Thymus (tissue), 11 donors: ENCODE measurements around the gene PA2G4. TPM values are rescaled to one million over a fixed set of nuclear protein-coding genes. Genes with fewer than 3 reads are reported as not detected.
"Not testable (repeated sequence)": the region's sequence is repeated elsewhere in the genome, so short reads cannot be mapped to it uniquely, and the experiment has no call there.

Source experiments
- DNase-seq, 9 donors: peaks; one replicate each; pipeline ENCODE4 v3.0.0-alpha.2; 2013; ENCODE audit warnings: low spot score in 9 of 9, low read depth in 6 of 9, missing footprints in 1 of 9
- H3K27ac ChIP-seq, 2 donors: one replicate each; pipeline ENCODE4 v1.5.1; 2013; ENCODE audit warnings: control low read depth in 1 of 2, low read depth in 1 of 2, low read length in 1 of 2, mild to moderate bottlenecking in 1 of 2, moderate library complexity in 1 of 2
- H3K27me3 ChIP-seq, 2 donors: one replicate each; pipeline ENCODE4 v1.5.1; 2013; ENCODE audit warnings: low read length in 1 of 2; ENCODE audit not compliant: control insufficient read depth in 2 of 2, insufficient read depth in 1 of 2
- H3K36me3 ChIP-seq, 2 donors: one replicate each; pipeline ENCODE4 v1.5.1; 2013; ENCODE audit warnings: low read length in 1 of 2, mild to moderate bottlenecking in 1 of 2, moderate library complexity in 1 of 2; ENCODE audit not compliant: control insufficient read depth in 2 of 2, insufficient read depth in 2 of 2
- H3K4me1 ChIP-seq, 2 donors: one replicate each; pipeline ENCODE4 v1.5.1; 2013; ENCODE audit warnings: low read length in 2 of 2; ENCODE audit not compliant: control insufficient read depth in 2 of 2, insufficient read depth in 2 of 2
- H3K4me3 ChIP-seq, 2 donors: one replicate each; pipeline ENCODE4 v1.5.1; 2013; ENCODE audit warnings: low read length in 2 of 2, control low read depth in 1 of 2, mild to moderate bottlenecking in 1 of 2
- H3K9me3 ChIP-seq, 2 donors: one replicate each; pipeline ENCODE4 v1.5.1; 2013; ENCODE audit warnings: low read length in 1 of 2, mild to moderate bottlenecking in 1 of 2; ENCODE audit not compliant: control insufficient read depth in 2 of 2, insufficient read depth in 1 of 2
- WGBS: extraction: QIAGEN DNeasy Blood & Tissue Kit; methylation state at CpG from one replicate; pipeline ENCODE4 v1.1.7; 2013; 5-methylcytosine and 5-hydroxymethylcytosine counted together
- polyA plus RNA-seq: library from polyadenylated mRNA; stranded (reverse); fragments of 200-250 nt; gene quantifications from one replicate; pipeline ENCODE4 v1.2.3, GENCODE V29; 2013
- total RNA-seq: library from RNA; stranded (reverse); fragments of 120-200 nt; gene quantifications from one replicate; pipeline ENCODE4 v1.2.4, GENCODE V29; 2013
- donor health status: healthy.

The PA2G4 gene
- total and polyA plus RNA-seq, 2 donors, result 67.9 to 170 TPM

DNA sequence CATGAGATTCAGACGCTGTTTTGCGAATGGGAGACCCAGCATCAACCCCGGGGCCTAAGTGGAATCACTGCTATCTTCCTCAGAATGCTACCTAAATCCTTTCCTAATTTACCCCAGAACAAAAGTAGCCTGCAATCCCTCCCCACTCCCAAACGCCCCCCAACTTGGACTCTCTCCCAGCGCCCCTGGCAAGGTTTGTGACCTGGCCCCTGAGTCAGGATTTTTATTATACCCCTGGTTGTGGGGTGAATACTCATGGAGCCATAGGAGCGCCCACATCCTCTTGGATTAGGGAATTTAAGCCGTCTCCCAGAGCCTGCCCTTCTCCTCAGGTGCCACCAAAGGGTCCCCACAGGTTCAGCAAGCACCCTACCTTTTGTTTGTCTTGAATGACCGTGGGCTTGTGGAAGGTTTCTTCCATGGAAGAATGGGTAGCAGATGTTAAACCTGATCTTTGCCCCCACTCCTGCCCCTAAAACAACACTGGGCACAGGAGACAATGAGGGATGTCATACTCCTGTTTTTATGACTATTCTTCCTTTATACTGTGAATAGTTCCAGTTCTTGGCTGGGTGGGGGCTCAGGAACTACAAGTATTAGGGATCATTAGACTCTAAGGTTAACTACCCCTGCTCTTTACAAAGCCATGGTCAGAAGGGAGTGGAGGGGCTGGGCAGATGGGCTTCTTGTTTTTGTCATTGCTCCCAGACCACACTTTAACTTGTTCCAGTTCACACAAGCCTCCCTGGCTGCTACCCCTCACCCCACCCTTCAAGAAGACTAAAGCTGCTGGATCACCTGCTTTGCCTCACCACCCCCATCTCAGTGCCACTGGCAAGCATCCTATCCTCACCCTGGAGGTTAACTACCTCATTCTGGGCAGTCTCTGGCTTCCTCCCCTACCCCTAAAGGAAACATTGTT is 48.7 kb downstream of the PA2G4 start:
- peaks cover 18 to 45% of the 10 kb centered on the region in 2 donors for H3K4me1 ChIP-seq

DNA sequence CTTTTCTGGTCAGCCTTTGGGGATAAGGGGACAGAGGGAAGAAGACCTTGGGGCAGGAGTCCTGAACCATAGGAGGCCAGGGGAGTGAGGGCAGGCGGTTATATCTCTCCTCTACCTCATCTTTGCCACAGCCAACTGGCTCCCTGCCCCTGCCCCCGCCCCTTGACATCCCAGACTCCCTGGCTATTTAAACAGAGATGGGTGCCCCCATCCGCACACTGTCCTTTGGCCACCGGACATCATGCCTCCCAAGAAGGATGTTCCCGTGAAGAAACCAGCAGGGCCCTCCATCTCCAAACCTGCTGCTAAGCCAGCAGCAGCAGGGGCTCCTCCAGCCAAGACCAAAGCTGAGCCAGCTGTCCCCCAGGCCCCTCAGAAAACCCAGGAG is 49.3 kb downstream of the PA2G4 start:
- Histone ChIP-seq H3K27me3 (no peaks in the 10 kb centered on the region), H3K4me3 (no peak overlapping the region), H3K4me1 (peaks cover 18 to 45% of the 10 kb centered on the region in 2 donors), H3K27ac (peak overlapping the region in 1 of 2 donors; percentile 64), H3K9me3 (no peaks in the 10 kb centered on the region), H3K36me3 (peaks cover 3 to 10% of the 10 kb centered on the region in 2 donors)
- DNase-seq, result no peak
- 97% methylated on average over 5 of the region's 5 CpGs for WGBS

More for the DNA sequence above, 48.7 kb downstream of the PA2G4 start:
- no peaks in the 10 kb centered on the region for H3K9me3 ChIP-seq
- DNase-seq, result no peak
- H3K36me3 ChIP-seq, result peaks cover 3 to 10% of the 10 kb centered on the region in 2 donors
- peak overlapping the region in 1 of 2 donors; percentile 96 for H3K27ac ChIP-seq
- H3K27me3 ChIP-seq, result no peaks in the 10 kb centered on the region
- 28% methylated on average over 8 of the region's 8 CpGs for WGBS
- peak overlapping the region; percentile 68 to 87 for H3K4me3 ChIP-seq

DNA sequence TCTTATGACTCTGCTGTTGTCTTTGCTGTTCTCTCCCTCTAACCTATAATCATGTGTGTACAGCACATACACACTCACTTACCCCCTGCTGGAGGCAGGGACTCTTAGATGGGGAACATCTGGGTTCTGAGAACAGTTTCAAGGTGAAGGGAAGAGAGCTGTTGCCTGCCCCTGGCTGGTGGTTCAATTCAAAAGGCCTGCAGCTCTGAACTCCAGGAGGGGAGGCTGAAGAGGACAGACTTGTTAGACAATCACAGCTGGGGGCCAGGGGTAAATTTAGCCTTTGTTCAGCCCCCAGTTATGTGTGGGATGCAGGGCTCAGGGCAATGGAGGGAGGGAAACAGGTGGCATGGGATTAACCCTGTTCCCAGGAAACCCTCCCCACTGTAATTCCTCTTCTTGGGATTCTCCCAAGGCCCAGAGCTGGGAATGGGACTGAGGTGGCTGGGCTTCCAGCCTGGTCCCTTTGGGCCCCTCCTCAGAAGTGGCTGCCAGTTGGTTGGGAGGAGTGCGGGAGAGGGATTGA is 50.0 kb downstream of the PA2G4 start:
- peak overlapping the region in 1 of 2 donors; percentile 64 for H3K27ac ChIP-seq
- 100% methylated on average over 1 of the region's 1 CpG for WGBS
- no peaks in the 10 kb centered on the region for H3K9me3 ChIP-seq
- peaks cover 3 to 10% of the 10 kb centered on the region in 2 donors for H3K36me3 ChIP-seq
- H3K27me3 ChIP-seq, result no peaks in the 10 kb centered on the region
- DNase-seq, result peak in 3 of 9 donors; percentile 21 to 57 (median 24)
- H3K4me1 ChIP-seq, result peaks cover 20 to 50% of the 10 kb centered on the region in 2 donors
- no peak overlapping the region for H3K4me3 ChIP-seq

DNA sequence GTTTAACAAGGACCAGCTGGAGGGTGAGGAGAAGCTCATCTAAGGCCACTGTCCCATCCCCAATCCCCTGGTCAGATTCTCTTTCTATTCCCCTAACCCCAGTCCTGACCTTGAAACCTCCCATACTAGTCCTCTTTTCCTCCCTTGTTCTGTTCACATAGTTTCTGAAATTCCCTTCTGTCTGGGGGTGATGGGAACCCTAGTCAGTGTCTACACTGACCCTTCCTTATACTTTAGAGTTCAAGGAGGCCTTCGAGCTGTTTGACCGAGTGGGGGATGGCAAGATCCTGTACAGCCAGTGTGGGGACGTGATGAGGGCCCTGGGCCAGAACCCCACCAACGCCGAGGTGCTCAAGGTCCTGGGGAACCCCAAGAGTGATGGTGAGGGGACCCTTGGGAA is 50.5 kb downstream of the PA2G4 start:
- H3K4me3 ChIP-seq, result no peak overlapping the region
- peaks cover 7 to 15% of the 10 kb centered on the region in 2 donors for H3K36me3 ChIP-seq
- H3K27me3 ChIP-seq, result no peaks in the 10 kb centered on the region
- WGBS, result 98% methylated on average over 5 of the region's 5 CpGs
- no peak overlapping the region for H3K27ac ChIP-seq
- H3K4me1 ChIP-seq, result peaks cover 25 to 55% of the 10 kb centered on the region in 2 donors
- DNase-seq, result no peak
- H3K9me3 ChIP-seq, result no peaks in the 10 kb centered on the region

DNA sequence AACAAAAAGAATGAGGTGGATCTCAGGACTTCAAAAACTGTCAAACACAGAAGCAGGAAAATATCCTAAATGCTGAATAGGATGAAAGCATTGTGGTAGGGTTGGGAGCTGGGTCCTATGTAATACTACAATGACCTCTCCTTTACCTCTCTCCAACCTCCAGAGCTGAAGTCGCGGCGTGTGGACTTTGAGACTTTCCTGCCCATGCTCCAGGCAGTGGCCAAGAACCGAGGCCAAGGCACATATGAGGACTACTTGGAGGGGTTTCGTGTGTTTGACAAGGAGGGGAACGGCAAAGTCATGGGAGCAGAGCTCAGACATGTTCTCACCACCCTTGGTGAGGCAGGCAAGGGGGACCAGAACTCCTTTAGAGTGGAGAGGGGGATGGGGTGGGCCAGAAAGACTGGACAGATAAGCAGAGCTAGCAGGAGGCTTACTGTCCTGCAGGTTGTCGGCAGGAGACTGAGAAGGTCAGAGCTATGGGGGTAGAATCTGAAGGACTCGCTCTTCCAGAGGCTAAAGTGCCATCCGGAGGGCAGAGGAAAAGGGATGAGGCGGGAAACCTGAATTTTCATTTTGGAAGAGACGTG is 51.0 kb downstream of the PA2G4 start:
- Histone ChIP-seq H3K27ac (no peak overlapping the region), H3K4me1 (peaks cover 30 to 60% of the 10 kb centered on the region in 2 donors), H3K4me3 (no peak overlapping the region), H3K9me3 (no peaks in the 10 kb centered on the region), H3K27me3 (no peaks in the 10 kb centered on the region), H3K36me3 (peaks cover 13 to 20% of the 10 kb centered on the region in 2 donors)
- 98% methylated on average over 11 of the region's 11 CpGs for WGBS
- DNase-seq, result no peak

DNA sequence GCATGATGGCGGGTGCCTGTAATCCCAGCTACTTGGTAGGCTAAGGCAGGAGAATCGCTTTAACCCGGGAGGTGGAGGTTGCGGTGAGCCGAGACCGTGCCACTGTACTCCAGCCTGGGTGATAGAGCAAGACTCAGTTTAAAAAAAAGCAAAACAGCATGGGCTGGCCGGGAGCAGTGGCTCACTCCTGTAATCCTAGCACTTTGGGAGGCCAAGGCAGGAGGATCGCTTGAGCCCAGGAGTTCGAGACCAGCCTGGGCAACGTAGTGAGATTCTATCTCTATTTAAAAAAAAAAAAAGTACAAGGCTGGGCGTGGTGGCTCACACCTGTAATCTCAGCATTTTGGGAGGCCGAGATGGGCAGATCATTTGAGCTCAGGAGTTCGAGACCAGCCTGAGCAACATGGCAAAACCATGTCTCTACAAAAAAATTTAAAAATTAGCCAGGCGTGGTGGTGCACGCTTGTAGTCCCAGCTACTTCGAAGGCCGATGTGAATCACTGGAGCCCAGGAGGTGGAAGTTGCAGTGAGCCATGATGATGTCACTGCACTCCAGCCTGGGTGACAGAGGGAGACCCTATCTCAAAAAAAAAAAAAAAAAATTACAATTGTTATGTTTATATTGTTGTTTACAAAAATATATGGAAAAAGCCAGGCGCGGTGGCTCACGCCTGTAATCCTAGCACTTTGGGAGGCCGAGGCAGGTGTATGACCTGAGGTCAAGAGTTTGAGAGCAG is 52.3 kb downstream of the PA2G4 start:
- not testable (repeated sequence) for H3K27me3 ChIP-seq, DNase-seq, H3K9me3 ChIP-seq
- Histone ChIP-seq H3K4me1 (peaks cover 37 to 65% of the 10 kb centered on the region in 2 donors), H3K4me3 (peak overlapping the region in 1 of 2 donors; percentile 62), H3K36me3 (peaks cover 26 to 33% of the 10 kb centered on the region in 2 donors), H3K27ac (peak overlapping the region; percentile 77 to 91)
- 97% methylated on average over 21 of the region's 21 CpGs for WGBS

DNA sequence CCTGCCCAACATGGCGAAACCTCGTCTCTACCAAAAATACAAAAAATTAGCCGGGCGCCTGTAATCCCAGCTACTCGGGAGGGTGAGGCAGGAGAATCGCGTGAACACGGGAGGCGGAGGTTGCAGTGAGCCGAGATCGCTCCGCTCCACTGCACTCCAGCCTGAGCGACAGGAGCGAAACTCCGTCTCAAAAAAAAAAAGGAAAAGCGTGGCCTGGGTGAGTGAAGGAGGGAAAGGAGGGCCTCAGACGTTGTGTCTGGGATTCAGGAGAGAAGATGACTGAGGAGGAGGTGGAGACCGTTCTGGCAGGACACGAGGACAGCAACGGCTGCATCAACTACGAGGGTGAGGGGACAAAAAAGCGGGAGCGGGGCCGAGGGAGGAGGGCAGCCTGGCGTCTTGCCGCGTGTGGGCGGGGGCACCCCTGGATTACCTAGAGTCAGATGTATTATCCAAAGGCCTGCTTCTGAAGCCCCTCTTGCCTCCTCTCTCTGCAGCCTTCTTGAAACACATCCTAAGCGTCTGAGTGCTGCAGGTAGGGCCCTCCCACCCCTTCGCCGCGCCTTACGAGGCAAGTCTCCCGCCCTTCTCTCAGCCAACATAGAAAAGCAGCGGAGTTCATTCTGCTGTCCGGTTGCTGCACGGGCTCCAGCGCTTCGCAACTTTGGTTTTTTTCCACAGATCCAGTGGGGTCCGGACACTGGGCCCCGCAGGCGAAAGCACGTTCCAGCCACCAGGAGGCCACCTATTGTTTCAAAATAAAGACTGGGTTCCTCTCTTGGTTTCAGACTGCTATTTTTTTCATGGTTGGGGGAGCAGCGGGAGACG is 53.1 kb downstream of the PA2G4 start:
- Histone ChIP-seq H3K27me3 (no peaks in the 10 kb centered on the region), H3K9me3 (no peaks in the 10 kb centered on the region), H3K27ac (peak overlapping the region; percentile 77 to 91), H3K4me1 (peaks cover 37 to 63% of the 10 kb centered on the region in 2 donors), H3K36me3 (peaks cover 33 to 41% of the 10 kb centered on the region in 2 donors), H3K4me3 (peak overlapping the region; percentile 62 to 88)
- DNase-seq, result peak in 8 of 9 donors; percentile 47 to 82 (median 52)
- 7% methylated on average over 45 of the region's 45 CpGs for WGBS
